Ovary (tissue), 9 donors: ENCODE data around the gene TMPRSS13. TPM values are rescaled to one million over a fixed set of nuclear protein-coding genes. Genes with fewer than 3 reads are reported as not detected.

Source experiments
- DNase-seq, 5 donors: peaks; one replicate each; pipeline ENCODE4 v3.0.0-alpha.2; 2019 to 2020
- H3K27ac ChIP-seq, 2 donors: fragments of 200-600 bp; one replicate each; pipeline versions ENCODE4 v1.5.1 to v1.8.0; 2019 to 2022
- H3K27me3 ChIP-seq: fragments of 200-600 bp; one replicate; pipeline ENCODE4 v1.8.0; 2022
- H3K36me3 ChIP-seq: fragments of 200-600 bp; sonication (generic); one replicate; pipeline ENCODE4 v1.5.1; 2019
- H3K4me1 ChIP-seq: one replicate; pipeline ENCODE4 v1.8.1; 2013; ENCODE audit warnings: mild to moderate bottlenecking, moderate library complexity; ENCODE audit not compliant: insufficient read depth
- H3K4me3 ChIP-seq: fragments of 200-600 bp; sonication (generic); one replicate; pipeline ENCODE4 v1.5.1; 2017
- H3K9me3 ChIP-seq, 2 donors: fragments of 200-600 bp in 1 of 2; sonication (generic) in 1 of 2; one replicate each; pipeline versions ENCODE4 v1.5.1 to v1.8.1; 2013 to 2019; ENCODE audit warnings: mild to moderate bottlenecking in 1 of 2, moderate library complexity in 1 of 2
- CTCF ChIP-seq, 3 donors: fragments of 450-650 bp in 2 of 3; fragments of 200-600 bp in 1 of 3; IDR thresholded peaks; one replicate each; pipeline versions ENCODE4 v1.5.1 to v1.8.0; 2016 to 2022; ENCODE audit warnings: antibody characterized with exemption in 3 of 3, mild to moderate bottlenecking in 1 of 3
- EP300 ChIP-seq: sonication (generic); formaldehyde crosslinking; IDR thresholded peaks from one replicate; pipeline ENCODE4 v1.6.1; 2017; ENCODE audit warnings: antibody characterized with exemption
- POLR2A ChIP-seq: fragments of 450-650 bp; IDR thresholded peaks from one replicate; pipeline ENCODE4 v1.6.1; 2017; ENCODE audit warnings: antibody characterized with exemption, mild to moderate bottlenecking, moderate library complexity
- WGBS, 3 donors: extraction: QIAGEN DNeasy Blood & Tissue Kit in 1 of 3; methylation state at CpG; one replicate each; pipeline versions ENCODE4 v1.1.5 to v1.1.7; 2013 to 2017; 5-methylcytosine and 5-hydroxymethylcytosine counted together
- intact Hi-C, 4 donors: fragments of 100-400 bp; cut with DNase I; formaldehyde crosslinking; loops; one replicate each; pipeline versions ENCODE4 v1.11.0 to v1.15.1; 2022 to 2023
- polyA plus RNA-seq, 2 donors: library from polyadenylated mRNA; stranded (reverse); fragments of 200-250 nt in 1 of 2; fragments of 350-450 nt in 1 of 2; fragmentation: Illumina TruSeq in 1 of 2; extraction: RNeasy Lipid Tissue Mini Kit (QIAGEN cat#74804) in 1 of 2; gene quantifications; one replicate each; pipeline ENCODE4 v1.2.3, GENCODE V29; 2013 to 2014
- total RNA-seq, 7 donors: library from RNA; depleted of rRNA in 2 of 7; stranded (reverse); fragments of >200 nt in 2 of 7; fragmentation: NEBNext Ultra II Directional in 3 of 7; extraction: Animal tissue kit (Norgen Biotek cat#: 25700) in 3 of 7; gene quantifications; one replicate each; pipeline versions ENCODE4 v1.1.0 to v1.2.4, GENCODE V29; 2016 to 2023
- donor health status: DM: no; HTN: no; CAD: no; lungs with moderate emphysema.
- donor health status: DM: no; HTN: no; CAD: no.
- donor health status: Bipolar disorder and iron deficiency.
- donor health status: DM: yes; HTN: yes; CAD: no.
- donor health status: DM: no; HTN: no; CAD: no.
- donor health status: DM: yes; HTN: yes; CAD: no.

Gene TMPRSS13
- total and polyA plus RNA-seq, 9 donors, result 0.05 to 2.0 (median 0.22) TPM; not detected in 2

- no peak for DNase-seq
- H3K4me1 ChIP-seq, result no peaks in the 10 kb centered on the region
- TF ChIP-seq POLR2A (no peak), EP300 (no peak), CTCF (IDR thresholded peaks at IDR 0.05) (no peak)
- H3K4me3 ChIP-seq, result no peak overlapping the region
- no peaks in the 10 kb centered on the region for H3K27me3 ChIP-seq
- 78 to 86% (median 83%) methylated on average over 11 of the region's 11 CpGs for WGBS, 3 donors
- no peak overlapping the region for H3K27ac ChIP-seq
- H3K9me3 ChIP-seq, result no peaks in the 10 kb centered on the region
- intact Hi-C loops, result no loop called here
- H3K36me3 ChIP-seq, result no peaks in the 10 kb centered on the region
Measured at GRCh38 chr11:117925198-117925925, 3.8 kb downstream of the TMPRSS13 start.

- no peak overlapping the region for H3K27ac ChIP-seq
- intact Hi-C loops, result no loop called here
- no peaks in the 10 kb centered on the region for H3K4me1 ChIP-seq
- peak in 1 of 5 donors; percentile 8 for DNase-seq
- TF ChIP-seq POLR2A, result no peak
- TF ChIP-seq EP300, result no peak
- no peak for TF ChIP-seq CTCF (IDR thresholded peaks at IDR 0.05)
- whole genome bisulfite sequencing, 3 donors, result 72 to 96% (median 77%) methylated on average over 11 of the region's 11 CpGs
- no peaks in the 10 kb centered on the region for H3K9me3 ChIP-seq
- no peaks in the 10 kb centered on the region for H3K27me3 ChIP-seq
- H3K36me3 ChIP-seq, result no peaks in the 10 kb centered on the region
- no peak overlapping the region for H3K4me3 ChIP-seq
Measured at GRCh38 chr11:117924631-117925170, 4.5 kb downstream of the TMPRSS13 start.

GRCh38 chr11:117923773-117924172 lies 5.4 kb downstream of the TMPRSS13 start:
- H3K36me3 ChIP-seq, result no peaks in the 10 kb centered on the region
- H3K4me3 ChIP-seq, result no peak overlapping the region
- no peaks in the 10 kb centered on the region for H3K9me3 ChIP-seq
- TF ChIP-seq CTCF (IDR thresholded peaks at IDR 0.05) (no peak), POLR2A (no peak), EP300 (no peak)
- H3K27me3 ChIP-seq, result no peaks in the 10 kb centered on the region
- H3K27ac ChIP-seq, result no peak overlapping the region
- intact Hi-C loops, result no loop called here
- no peak for DNase-seq
- no peaks in the 10 kb centered on the region for H3K4me1 ChIP-seq
- WGBS, 3 donors, result 81 to 86% (median 85%) methylated on average over 7 of the region's 7 CpGs

- intact Hi-C loops, result no loop called here
- H3K27ac ChIP-seq, result no peak overlapping the region
- 92 to 100% (median 96%) methylated on average over 4 of the region's 4 CpGs for WGBS, 3 donors
- no peaks in the 10 kb centered on the region for H3K9me3 ChIP-seq
- H3K27me3 ChIP-seq, result no peaks in the 10 kb centered on the region
- no peaks in the 10 kb centered on the region for H3K4me1 ChIP-seq
- TF ChIP-seq EP300, result no peak
- TF ChIP-seq CTCF (IDR thresholded peaks at IDR 0.05), result no peak
- no peak for TF ChIP-seq POLR2A
- no peak for DNase-seq
- no peaks in the 10 kb centered on the region for H3K36me3 ChIP-seq
- H3K4me3 ChIP-seq, result no peak overlapping the region
Measured at GRCh38 chr11:117923275-117923674, 5.9 kb downstream of the TMPRSS13 start.
